Measurements from ENCODE around the gene SFT2D3. TPM values are rescaled to one million over a fixed set of nuclear protein-coding genes. Genes with fewer than 3 reads are reported as not detected.
"Not testable (repeated sequence)": the region's sequence is repeated elsewhere in the genome, so short reads cannot be mapped to it uniquely, and the experiment has no call there.

SFT2D3 gene
- total RNA-seq, 2 donors from 2014 or later, result 6.0 to 7.5 TPM

GRCh38 chr2:127743477-127744026 lies 42.3 kb downstream of the SFT2D3 start:
- no peak overlapping the region for H3K27ac ChIP-seq
- no peak overlapping the region for H3K9ac ChIP-seq (ENCODE audit: low read depth in 2 of 2, low read length in 2 of 2)
- H3K4me3 ChIP-seq, result no peak overlapping the region
- no peaks in the 10 kb centered on the region for H3K36me3 ChIP-seq
- no peak for TF ChIP-seq CTCF (IDR thresholded peaks at IDR 0.05)
- no peaks in the 10 kb centered on the region for H3K9me3 ChIP-seq
- intact Hi-C loops (cut with DNase I), result no loop called here
- H3K4me1 ChIP-seq, result no peaks in the 10 kb centered on the region
- no peak for DNase-seq
- no peaks in the 10 kb centered on the region for H3K27me3 ChIP-seq

- Histone ChIP-seq H3K9me3 (no peaks in the 10 kb centered on the region), H3K4me1 (no peaks in the 10 kb centered on the region), H3K27me3 (no peaks in the 10 kb centered on the region), H3K27ac (no peak overlapping the region), H3K9ac (ENCODE audit: low read depth in 2 of 2, low read length in 2 of 2) (no peak overlapping the region), H3K36me3 (no peaks in the 10 kb centered on the region), H3K4me3 (no peak overlapping the region)
- no peak for DNase-seq
- intact Hi-C loops (cut with DNase I), result no loop called here
- TF ChIP-seq CTCF (IDR thresholded peaks at IDR 0.05), result no peak
These were observed 46.3 kb downstream of the SFT2D3 start for GRCh38 chr2:127747621-127748020.

DNA sequence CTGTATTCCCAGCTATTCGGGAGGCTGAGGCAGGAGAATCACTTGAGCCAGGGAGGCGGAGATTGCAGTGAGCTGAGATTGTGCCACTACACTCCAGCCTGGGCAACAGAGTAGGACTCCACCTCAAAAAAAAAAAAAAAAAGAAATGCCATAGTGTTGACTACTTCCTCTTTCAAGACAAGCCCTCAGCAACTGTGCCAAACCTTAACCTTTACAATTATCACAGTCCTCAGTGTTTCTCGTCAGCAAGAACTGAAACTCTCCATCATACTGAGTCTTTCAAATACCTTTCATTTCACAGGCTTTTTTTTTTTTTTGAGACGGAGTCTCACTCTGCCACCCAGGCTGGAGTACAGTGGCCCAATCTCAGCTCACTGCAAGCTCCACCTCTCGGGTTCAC lies 48.2 kb downstream of the SFT2D3 start:
- H3K27ac ChIP-seq; H3K9me3 ChIP-seq; H3K4me3 ChIP-seq; H3K4me1 ChIP-seq; H3K27me3 ChIP-seq; DNase-seq; intact Hi-C loops (cut with DNase I); H3K9ac ChIP-seq (ENCODE audit: low read depth in 2 of 2, low read length in 2 of 2); H3K36me3 ChIP-seq: not testable (repeated sequence)

DNA sequence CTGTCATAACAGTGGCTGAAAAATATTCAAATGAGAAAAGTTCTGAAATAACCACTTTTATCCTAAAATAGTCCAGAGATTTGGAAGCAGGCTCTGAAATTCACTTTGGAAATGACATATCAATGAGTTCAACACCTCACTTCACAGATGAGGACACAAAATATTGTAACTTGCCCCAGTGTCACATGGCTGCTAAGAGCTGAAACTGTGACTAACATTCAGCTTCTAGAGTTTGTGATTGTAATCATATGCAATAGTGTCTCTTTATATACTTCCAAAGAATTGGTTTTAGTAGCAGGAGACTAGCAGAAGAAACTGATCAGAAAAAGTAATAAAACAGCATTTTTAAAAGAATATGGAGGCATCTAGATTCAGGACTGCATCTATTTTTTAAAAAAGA lies 52.1 kb downstream of the SFT2D3 start:
- Histone ChIP-seq H3K27ac (no peak overlapping the region), H3K9me3 (no peaks in the 10 kb centered on the region), H3K36me3 (no peaks in the 10 kb centered on the region), H3K4me1 (no peaks in the 10 kb centered on the region), H3K4me3 (no peak overlapping the region), H3K27me3 (no peaks in the 10 kb centered on the region), H3K9ac (ENCODE audit: low read depth in 2 of 2, low read length in 2 of 2) (no peak overlapping the region)
- intact Hi-C loops (cut with DNase I), result no loop called here
- DNase-seq, result no peak
- TF ChIP-seq CTCF (IDR thresholded peaks at IDR 0.05), result no peak

DNA sequence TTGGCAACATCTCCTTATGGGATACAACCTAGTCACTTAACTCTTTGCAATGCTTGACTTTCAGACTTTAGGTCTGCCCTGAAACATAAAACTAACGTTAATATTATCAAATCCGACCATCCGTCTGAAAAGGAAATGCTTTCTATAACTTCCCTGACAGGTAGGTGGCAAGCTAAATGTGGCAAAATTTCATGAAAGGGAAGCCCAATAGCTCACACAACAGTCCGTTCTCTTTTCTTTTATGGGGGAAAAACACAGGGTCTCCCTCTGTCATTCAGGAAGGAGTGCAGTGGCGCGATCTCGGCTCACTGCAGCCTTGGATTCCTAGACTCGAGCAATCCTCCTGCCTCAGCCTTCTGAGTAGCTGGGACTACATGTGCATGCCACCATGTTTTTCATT lies 52.9 kb downstream of the SFT2D3 start:
- H3K27me3 ChIP-seq, result no peaks in the 10 kb centered on the region
- no peak for TF ChIP-seq CTCF (IDR thresholded peaks at IDR 0.05)
- intact Hi-C loops (cut with DNase I), result no loop called here

More for the DNA sequence above, 52.9 kb downstream of the SFT2D3 start:
- Histone ChIP-seq H3K36me3 (no peaks in the 10 kb centered on the region), H3K9ac (ENCODE audit: low read depth in 2 of 2, low read length in 2 of 2) (no peak overlapping the region), H3K4me1 (no peaks in the 10 kb centered on the region), H3K9me3 (no peaks in the 10 kb centered on the region), H3K4me3 (no peak overlapping the region), H3K27ac (no peak overlapping the region)
- DNase-seq, result no peak

Other genes with a start within 250 kb of the SFT2D3 start
- 10 to 100 TPM; 32.4 to 37.8 TPM for gene IWS1, start 175.0 kb upstream of the SFT2D3 start, total RNA-seq
- 100 to 1,000 TPM; 159 to 218 TPM for gene MYO7B, start 165.8 kb upstream of the SFT2D3 start, total RNA-seq
- under 1 TPM; 0.16 to 0.20 TPM for gene GPR17, start 55.3 kb upstream of the SFT2D3 start, total RNA-seq
- gene LIMS2, start 26.0 kb upstream of the SFT2D3 start, total RNA-seq, result 10 to 100 TPM in 1 of 2 donors, 1 to 10 TPM in 1; 6.6 to 37.2 TPM
- 10 to 100 TPM; 48.1 to 59.4 TPM for gene WDR33, start 109.7 kb downstream of the SFT2D3 start, total RNA-seq
- gene POLR2D, start 156.7 kb downstream of the SFT2D3 start, total RNA-seq, result 10 to 100 TPM; 23.5 to 32.7 TPM
- 10 to 100 TPM; 10.5 to 15.7 TPM for gene AMMECR1L, start 184.5 kb downstream of the SFT2D3 start, total RNA-seq